ENCODE measurements around the gene MST1.

DNA sequence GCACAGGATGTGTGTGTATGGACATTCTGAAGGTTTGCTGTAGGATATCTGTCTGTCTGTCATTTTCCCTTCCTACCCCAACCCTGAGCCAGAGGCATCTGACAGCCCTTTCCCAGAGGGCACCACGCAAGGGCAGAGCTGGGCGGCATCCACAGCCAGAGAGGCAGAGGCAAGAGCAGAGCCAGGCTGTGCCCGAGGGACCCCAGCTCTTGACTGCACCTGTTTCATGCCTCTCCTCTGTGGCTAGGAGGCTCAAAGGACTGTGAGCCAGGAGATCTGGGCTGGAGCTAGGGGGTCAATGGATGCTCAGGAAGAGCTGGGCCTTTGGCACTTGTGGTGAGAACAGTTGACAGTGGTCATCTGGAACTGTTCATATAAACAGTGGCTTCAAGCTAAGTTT, 19.9 kb downstream of the MST1 start:
- TF ChIP-seq, protein P1, sequence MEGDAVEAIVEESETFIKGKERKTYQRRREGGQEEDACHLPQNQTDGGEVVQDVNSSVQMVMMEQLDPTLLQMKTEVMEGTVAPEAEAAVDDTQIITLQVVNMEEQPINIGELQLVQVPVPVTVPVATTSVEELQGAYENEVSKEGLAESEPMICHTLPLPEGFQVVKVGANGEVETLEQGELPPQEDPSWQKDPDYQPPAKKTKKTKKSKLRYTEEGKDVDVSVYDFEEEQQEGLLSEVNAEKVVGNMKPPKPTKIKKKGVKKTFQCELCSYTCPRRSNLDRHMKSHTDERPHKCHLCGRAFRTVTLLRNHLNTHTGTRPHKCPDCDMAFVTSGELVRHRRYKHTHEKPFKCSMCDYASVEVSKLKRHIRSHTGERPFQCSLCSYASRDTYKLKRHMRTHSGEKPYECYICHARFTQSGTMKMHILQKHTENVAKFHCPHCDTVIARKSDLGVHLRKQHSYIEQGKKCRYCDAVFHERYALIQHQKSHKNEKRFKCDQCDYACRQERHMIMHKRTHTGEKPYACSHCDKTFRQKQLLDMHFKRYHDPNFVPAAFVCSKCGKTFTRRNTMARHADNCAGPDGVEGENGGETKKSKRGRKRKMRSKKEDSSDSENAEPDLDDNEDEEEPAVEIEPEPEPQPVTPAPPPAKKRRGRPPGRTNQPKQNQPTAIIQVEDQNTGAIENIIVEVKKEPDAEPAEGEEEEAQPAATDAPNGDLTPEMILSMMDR (IDR thresholded peaks at IDR 0.05) = no peak
- TF ChIP-seq ZNF121 (CRISPR knock-in tag; IDR thresholded peaks at IDR 0.05) = no peak
- no peak for TF ChIP-seq IRF2 (CRISPR knock-in tag; IDR thresholded peaks at IDR 0.05; ENCODE audit: borderline replicate concordance, low read depth)
- TF ChIP-seq CBFB (CRISPR knock-in tag; IDR thresholded peaks at IDR 0.05; ENCODE audit: low read depth) = no peak
- TF ChIP-seq ZNF263 (CRISPR knock-in tag; IDR thresholded peaks at IDR 0.05; ENCODE audit: low read depth) = no peak
- TF ChIP-seq, protein P2, sequence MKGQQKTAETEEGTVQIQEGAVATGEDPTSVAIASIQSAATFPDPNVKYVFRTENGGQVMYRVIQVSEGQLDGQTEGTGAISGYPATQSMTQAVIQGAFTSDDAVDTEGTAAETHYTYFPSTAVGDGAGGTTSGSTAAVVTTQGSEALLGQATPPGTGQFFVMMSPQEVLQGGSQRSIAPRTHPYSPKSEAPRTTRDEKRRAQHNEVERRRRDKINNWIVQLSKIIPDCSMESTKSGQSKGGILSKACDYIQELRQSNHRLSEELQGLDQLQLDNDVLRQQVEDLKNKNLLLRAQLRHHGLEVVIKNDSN (CRISPR knock-in tag; IDR thresholded peaks at IDR 0.05) = no peak
- no peak for TF ChIP-seq ZNF232 (CRISPR knock-in tag; IDR thresholded peaks at IDR 0.05)
- TF ChIP-seq ELF4 (CRISPR knock-in tag; IDR thresholded peaks at IDR 0.05; ENCODE audit: low read depth) = no peak
- TF ChIP-seq SP1 (CRISPR knock-in tag; conservative IDR thresholded peaks at IDR 0.05) = no peak
- TF ChIP-seq MXD4 (CRISPR knock-in tag; IDR thresholded peaks at IDR 0.05; ENCODE audit: borderline replicate concordance) = no peak
- TF ChIP-seq, protein P3, sequence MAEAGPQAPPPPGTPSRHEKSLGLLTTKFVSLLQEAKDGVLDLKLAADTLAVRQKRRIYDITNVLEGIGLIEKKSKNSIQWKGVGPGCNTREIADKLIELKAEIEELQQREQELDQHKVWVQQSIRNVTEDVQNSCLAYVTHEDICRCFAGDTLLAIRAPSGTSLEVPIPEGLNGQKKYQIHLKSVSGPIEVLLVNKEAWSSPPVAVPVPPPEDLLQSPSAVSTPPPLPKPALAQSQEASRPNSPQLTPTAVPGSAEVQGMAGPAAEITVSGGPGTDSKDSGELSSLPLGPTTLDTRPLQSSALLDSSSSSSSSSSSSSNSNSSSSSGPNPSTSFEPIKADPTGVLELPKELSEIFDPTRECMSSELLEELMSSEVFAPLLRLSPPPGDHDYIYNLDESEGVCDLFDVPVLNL (CRISPR knock-in tag; IDR thresholded peaks at IDR 0.05; ENCODE audit: borderline replicate concordance, low read depth) = no peak
- TF ChIP-seq EMX1 (CRISPR knock-in tag; IDR thresholded peaks at IDR 0.05) = no peak
- TF ChIP-seq, protein P4, sequence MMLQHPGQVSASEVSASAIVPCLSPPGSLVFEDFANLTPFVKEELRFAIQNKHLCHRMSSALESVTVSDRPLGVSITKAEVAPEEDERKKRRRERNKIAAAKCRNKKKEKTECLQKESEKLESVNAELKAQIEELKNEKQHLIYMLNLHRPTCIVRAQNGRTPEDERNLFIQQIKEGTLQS (CRISPR knock-in tag; conservative IDR thresholded peaks at IDR 0.05) = no peak

Measured in WTC11 (cell line).